Stimulated activated naive CD8-positive, alpha-beta T cell treated with anti-CD3 and anti-CD28 coated beads, Interleukin-15, amount 100 ng/mL, for 72 hours (primary cell): ENCODE results near the gene SYNJ2.

ENCODE experiments used
- ATAC-seq: fragments of 150-1000 bp; cut with Tn5 transposase; 2 replicates; pipeline ENCODE4 v1.10.0; 2021; ENCODE audit warnings: mild to moderate bottlenecking, moderate library complexity
- DNase-seq, 2 donors: peaks; one replicate each; pipeline ENCODE4 v3.0.0; 2021 to 2022
- H3K27ac Mint-ChIP-seq, 2 donors: one replicate each; pipeline ENCODE4 v1.8.0; 2022; ENCODE audit warnings: mild to moderate bottlenecking in 2 of 2, mixed read lengths in 2 of 2, moderate library complexity in 2 of 2
- H3K27me3 Mint-ChIP-seq: one replicate; pipeline ENCODE4 v1.8.0; 2022; ENCODE audit warnings: mixed read lengths
- H3K4me1 Mint-ChIP-seq: one replicate; pipeline ENCODE4 v1.8.0; 2022; ENCODE audit warnings: mild to moderate bottlenecking, mixed read lengths
- H3K4me3 Mint-ChIP-seq, 2 donors: one replicate each; pipeline ENCODE4 v1.8.0; 2022; ENCODE audit warnings: mild to moderate bottlenecking in 2 of 2, mixed read lengths in 2 of 2, moderate library complexity in 1 of 2
- H3K9me3 Mint-ChIP-seq, 2 donors: one replicate each; pipeline ENCODE4 v1.8.0; 2022; ENCODE audit warnings: mixed read lengths in 2 of 2

The SYNJ2 gene

GRCh38 chr6:158041788-158042187 is 60.1 kb downstream of the SYNJ2 start:
- ATAC-seq = no peak
- Mint-ChIP-seq H3K27me3 (no peaks in the 10 kb centered on the region), H3K4me3 (no peak overlapping the region), H3K27ac (no peak overlapping the region), H3K4me1 (peaks cover 61% of the 10 kb centered on the region), H3K9me3 (no peaks in the 10 kb centered on the region)
- no peak for DNase-seq

GRCh38 chr6:158042245-158042798 is 60.7 kb downstream of the SYNJ2 start:
- H3K4me1 Mint-ChIP-seq = peaks cover 67% of the 10 kb centered on the region

GRCh38 chr6:158043008-158043407 is 61.3 kb downstream of the SYNJ2 start:
- DNase-seq = no peak
- H3K4me1 Mint-ChIP-seq = peaks cover 70% of the 10 kb centered on the region

More at GRCh38 chr6:158042245-158042798, 60.7 kb downstream of the SYNJ2 start:
- DNase-seq (no peak), ATAC-seq (no peak)
- Mint-ChIP-seq H3K27me3 (no peaks in the 10 kb centered on the region), H3K27ac (no peak overlapping the region), H3K4me3 (no peak overlapping the region), H3K9me3 (no peaks in the 10 kb centered on the region)

GRCh38 chr6:158043586-158044524 is 62.2 kb downstream of the SYNJ2 start:
- no peak for ATAC-seq
- Mint-ChIP-seq H3K4me1 (peaks cover 62% of the 10 kb centered on the region), H3K4me3 (no peak overlapping the region), H3K27me3 (no peaks in the 10 kb centered on the region), H3K9me3 (no peaks in the 10 kb centered on the region), H3K27ac (no peak overlapping the region)
- no peak for DNase-seq

More at GRCh38 chr6:158043008-158043407, 61.3 kb downstream of the SYNJ2 start:
- no peak overlapping the region for H3K4me3 Mint-ChIP-seq
- no peaks in the 10 kb centered on the region for H3K27me3 Mint-ChIP-seq
- no peak for ATAC-seq
- no peaks in the 10 kb centered on the region for H3K9me3 Mint-ChIP-seq
- no peak overlapping the region for H3K27ac Mint-ChIP-seq

- no peak for DNase-seq
- Mint-ChIP-seq H3K4me1 (peaks cover 56% of the 10 kb centered on the region), H3K27ac (no peak overlapping the region), H3K9me3 (no peaks in the 10 kb centered on the region), H3K27me3 (no peaks in the 10 kb centered on the region), H3K4me3 (no peak overlapping the region)
- ATAC-seq = no peak
Observed at GRCh38 chr6:158044525-158044888, 62.8 kb downstream of the SYNJ2 start.

- H3K4me1 Mint-ChIP-seq = peaks cover 36% of the 10 kb centered on the region
- H3K27me3 Mint-ChIP-seq = no peaks in the 10 kb centered on the region
- peak overlapping the region; percentile 65 to 78 for H3K4me3 Mint-ChIP-seq
- peak; percentile 78 for ATAC-seq
- peak overlapping the region; percentile 86 to 91 for H3K27ac Mint-ChIP-seq
- H3K9me3 Mint-ChIP-seq = no peaks in the 10 kb centered on the region
- peak; percentile 15 to 41 for DNase-seq
Observed at GRCh38 chr6:158046201-158047126, 64.8 kb downstream of the SYNJ2 start.

- no peaks in the 10 kb centered on the region for H3K27me3 Mint-ChIP-seq
- H3K27ac Mint-ChIP-seq = peak overlapping the region; percentile 86 to 91
- DNase-seq (peak; percentile 60 to 88), ATAC-seq (peak; percentile 92)
- H3K9me3 Mint-ChIP-seq = no peaks in the 10 kb centered on the region
- H3K4me3 Mint-ChIP-seq = peak overlapping the region; percentile 65 to 78
- peaks cover 34% of the 10 kb centered on the region for H3K4me1 Mint-ChIP-seq
Observed at GRCh38 chr6:158047127-158047518, 65.5 kb downstream of the SYNJ2 start.

- Mint-ChIP-seq H3K9me3 (no peaks in the 10 kb centered on the region), H3K4me3 (peak overlapping the region in 1 of 2 donors; percentile 65), H3K4me1 (peaks cover 34% of the 10 kb centered on the region), H3K27me3 (no peaks in the 10 kb centered on the region), H3K27ac (peak overlapping the region; percentile 86 to 91)
- ATAC-seq (no peak), DNase-seq (no peak)
Observed at GRCh38 chr6:158047563-158048323, 66.1 kb downstream of the SYNJ2 start.

GRCh38 chr6:158048589-158048988 is 66.9 kb downstream of the SYNJ2 start:
- Mint-ChIP-seq H3K4me1 (peaks cover 34% of the 10 kb centered on the region), H3K27ac (no peak overlapping the region), H3K4me3 (no peak overlapping the region)

GRCh38 chr6:158049055-158050028 is 67.7 kb downstream of the SYNJ2 start:
- H3K9me3 Mint-ChIP-seq = no peaks in the 10 kb centered on the region
- H3K27me3 Mint-ChIP-seq = no peaks in the 10 kb centered on the region
- ATAC-seq = no peak
- no peak for DNase-seq
- no peak overlapping the region for H3K27ac Mint-ChIP-seq
- H3K4me1 Mint-ChIP-seq = peaks cover 29% of the 10 kb centered on the region
- H3K4me3 Mint-ChIP-seq = no peak overlapping the region

More at GRCh38 chr6:158048589-158048988, 66.9 kb downstream of the SYNJ2 start:
- DNase-seq (no peak), ATAC-seq (no peak)
- no peaks in the 10 kb centered on the region for H3K9me3 Mint-ChIP-seq
- no peaks in the 10 kb centered on the region for H3K27me3 Mint-ChIP-seq

GRCh38 chr6:158050107-158050735 is 68.6 kb downstream of the SYNJ2 start:
- H3K4me3 Mint-ChIP-seq = no peak overlapping the region
- H3K27ac Mint-ChIP-seq = no peak overlapping the region
- no peaks in the 10 kb centered on the region for H3K9me3 Mint-ChIP-seq
- H3K27me3 Mint-ChIP-seq = no peaks in the 10 kb centered on the region
- H3K4me1 Mint-ChIP-seq = peaks cover 28% of the 10 kb centered on the region
- DNase-seq = no peak
- no peak for ATAC-seq

- peak overlapping the region in 1 of 2 donors; percentile 4 for H3K27ac Mint-ChIP-seq
Observed at GRCh38 chr6:158050955-158051354, 69.3 kb downstream of the SYNJ2 start.

GRCh38 chr6:158051968-158052367 is 70.3 kb downstream of the SYNJ2 start:
- Mint-ChIP-seq H3K9me3 (no peaks in the 10 kb centered on the region), H3K27me3 (no peaks in the 10 kb centered on the region), H3K4me1 (peaks cover 21% of the 10 kb centered on the region), H3K4me3 (no peak overlapping the region), H3K27ac (no peak overlapping the region)
- ATAC-seq (no peak), DNase-seq (no peak)

More at GRCh38 chr6:158050955-158051354, 69.3 kb downstream of the SYNJ2 start:
- Mint-ChIP-seq H3K4me1 (peaks cover 21% of the 10 kb centered on the region), H3K9me3 (no peaks in the 10 kb centered on the region), H3K4me3 (no peak overlapping the region), H3K27me3 (no peaks in the 10 kb centered on the region)
- no peak for ATAC-seq
- DNase-seq = no peak
